Measurements from ENCODE around the gene RAD52. TPM values are rescaled to one million over a fixed set of nuclear protein-coding genes. Genes with fewer than 3 reads are reported as not detected.

Gene RAD52
- total RNA-seq, 2 donors from 2014 or later = 7.4 to 8.8 TPM

GRCh38 chr12:931591-931990, 17.9 kb downstream of the RAD52 start:
- peaks cover 56% of the 10 kb centered on the region for H3K36me3 ChIP-seq
- no peak for DNase-seq (ENCODE audit: low spot score)

GRCh38 chr12:931060-931459, 18.4 kb downstream of the RAD52 start:
- H3K36me3 ChIP-seq = peaks cover 61% of the 10 kb centered on the region
- no peak overlapping the region for H3K4me3 ChIP-seq
- no peak overlapping the region for H3K27ac ChIP-seq
- H3K9me3 ChIP-seq = no peaks in the 10 kb centered on the region
- no peaks in the 10 kb centered on the region for H3K4me1 ChIP-seq
- no peaks in the 10 kb centered on the region for H3K27me3 ChIP-seq
- TF ChIP-seq, protein P1, sequence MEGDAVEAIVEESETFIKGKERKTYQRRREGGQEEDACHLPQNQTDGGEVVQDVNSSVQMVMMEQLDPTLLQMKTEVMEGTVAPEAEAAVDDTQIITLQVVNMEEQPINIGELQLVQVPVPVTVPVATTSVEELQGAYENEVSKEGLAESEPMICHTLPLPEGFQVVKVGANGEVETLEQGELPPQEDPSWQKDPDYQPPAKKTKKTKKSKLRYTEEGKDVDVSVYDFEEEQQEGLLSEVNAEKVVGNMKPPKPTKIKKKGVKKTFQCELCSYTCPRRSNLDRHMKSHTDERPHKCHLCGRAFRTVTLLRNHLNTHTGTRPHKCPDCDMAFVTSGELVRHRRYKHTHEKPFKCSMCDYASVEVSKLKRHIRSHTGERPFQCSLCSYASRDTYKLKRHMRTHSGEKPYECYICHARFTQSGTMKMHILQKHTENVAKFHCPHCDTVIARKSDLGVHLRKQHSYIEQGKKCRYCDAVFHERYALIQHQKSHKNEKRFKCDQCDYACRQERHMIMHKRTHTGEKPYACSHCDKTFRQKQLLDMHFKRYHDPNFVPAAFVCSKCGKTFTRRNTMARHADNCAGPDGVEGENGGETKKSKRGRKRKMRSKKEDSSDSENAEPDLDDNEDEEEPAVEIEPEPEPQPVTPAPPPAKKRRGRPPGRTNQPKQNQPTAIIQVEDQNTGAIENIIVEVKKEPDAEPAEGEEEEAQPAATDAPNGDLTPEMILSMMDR (IDR thresholded peaks at IDR 0.05) = no peak
- DNase-seq (ENCODE audit: low spot score) = no peak

More at GRCh38 chr12:931591-931990, 17.9 kb downstream of the RAD52 start:
- Histone ChIP-seq H3K27ac (no peak overlapping the region), H3K4me1 (no peaks in the 10 kb centered on the region), H3K4me3 (no peak overlapping the region), H3K9me3 (no peaks in the 10 kb centered on the region), H3K27me3 (no peaks in the 10 kb centered on the region)
- TF ChIP-seq, protein P1 (IDR thresholded peaks at IDR 0.05) = no peak

DNA sequence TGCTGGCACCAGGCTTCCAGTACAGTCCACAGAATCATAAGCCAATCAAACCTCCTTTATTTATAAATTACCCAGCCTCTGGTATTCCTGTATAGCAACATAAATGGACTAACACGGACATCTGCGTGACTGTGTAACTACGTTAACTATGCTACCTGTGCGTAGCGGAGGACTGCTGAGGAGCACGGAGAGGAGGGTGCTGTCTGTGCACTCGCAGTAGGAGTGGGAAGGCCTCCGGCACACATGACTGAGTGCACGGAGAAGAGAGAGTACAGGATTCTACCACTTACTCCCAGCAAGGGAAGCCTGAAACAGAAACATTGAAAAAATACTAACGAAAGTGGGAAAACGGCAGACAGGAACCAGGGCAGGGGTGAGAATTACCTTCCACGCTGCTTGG, 22.9 kb downstream of the RAD52 start:
- peaks cover 86% of the 10 kb centered on the region for H3K36me3 ChIP-seq

GRCh38 chr12:922285-922684, 27.2 kb downstream of the RAD52 start:
- no peaks in the 10 kb centered on the region for H3K4me1 ChIP-seq
- no peak overlapping the region for H3K27ac ChIP-seq
- no peak overlapping the region for H3K4me3 ChIP-seq
- no peaks in the 10 kb centered on the region for H3K9me3 ChIP-seq
- no peaks in the 10 kb centered on the region for H3K27me3 ChIP-seq
- TF ChIP-seq, protein P1 (IDR thresholded peaks at IDR 0.05) = no peak
- no peak for DNase-seq (ENCODE audit: low spot score)
- H3K36me3 ChIP-seq = peaks cover 53% of the 10 kb centered on the region

More for the DNA sequence above, 22.9 kb downstream of the RAD52 start:
- Histone ChIP-seq H3K27ac (no peak overlapping the region), H3K4me1 (no peaks in the 10 kb centered on the region), H3K27me3 (no peaks in the 10 kb centered on the region), H3K4me3 (no peak overlapping the region), H3K9me3 (no peaks in the 10 kb centered on the region)
- TF ChIP-seq, protein P1 (IDR thresholded peaks at IDR 0.05) = no peak
- no peak for DNase-seq (ENCODE audit: low spot score)

- H3K9me3 ChIP-seq = no peaks in the 10 kb centered on the region
- H3K36me3 ChIP-seq = peaks cover 53% of the 10 kb centered on the region
- H3K4me3 ChIP-seq = no peak overlapping the region
- TF ChIP-seq, protein P1 (IDR thresholded peaks at IDR 0.05) = no peak
- DNase-seq (ENCODE audit: low spot score) = no peak
- H3K27ac ChIP-seq = no peak overlapping the region
- H3K4me1 ChIP-seq = no peaks in the 10 kb centered on the region
- H3K27me3 ChIP-seq = no peaks in the 10 kb centered on the region
These were observed 28.8 kb downstream of the RAD52 start for GRCh38 chr12:920676-921075.

DNA sequence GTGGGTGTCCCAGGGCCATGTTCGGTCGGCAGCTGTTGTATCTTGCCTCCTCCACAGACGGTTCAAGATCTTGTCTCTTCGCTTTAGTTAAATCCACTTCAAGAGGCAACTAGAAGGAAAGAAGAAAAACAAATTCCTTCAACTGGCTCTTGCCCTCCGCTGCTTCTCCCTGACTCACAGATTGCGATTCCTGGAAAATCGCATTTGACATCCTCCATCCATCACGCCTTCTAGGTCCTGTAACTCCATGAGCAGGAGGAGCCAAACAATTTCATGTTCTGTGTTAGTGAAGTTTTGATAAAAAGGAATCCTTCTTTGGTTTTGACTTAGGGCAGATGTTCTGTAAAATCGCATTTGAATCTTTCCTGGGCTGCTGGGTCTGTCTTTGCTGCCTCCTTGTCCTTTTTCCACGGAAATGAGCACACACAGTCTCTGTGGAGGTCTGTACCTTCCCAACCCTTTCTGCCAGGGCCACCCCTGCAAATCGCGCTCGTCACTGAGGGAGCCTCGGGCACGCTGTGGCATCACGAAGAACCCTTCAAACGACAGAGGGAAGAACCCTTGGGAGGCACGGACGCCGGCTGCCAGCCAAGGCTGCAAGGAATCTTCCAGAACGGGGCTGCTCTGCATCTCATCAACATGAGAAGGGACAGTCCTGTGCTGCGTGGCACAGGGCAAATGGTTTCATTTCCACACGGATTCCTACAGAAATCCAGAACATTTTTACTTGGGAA, 32.6 kb downstream of the RAD52 start:
- Histone ChIP-seq H3K4me1 (no peaks in the 10 kb centered on the region), H3K27ac (no peak overlapping the region), H3K27me3 (no peaks in the 10 kb centered on the region), H3K4me3 (no peak overlapping the region), H3K9me3 (no peaks in the 10 kb centered on the region), H3K36me3 (peaks cover 55% of the 10 kb centered on the region)
- no peak for DNase-seq (ENCODE audit: low spot score)
- TF ChIP-seq, protein P1 (IDR thresholded peaks at IDR 0.05) = no peak

Measured in right atrium auricular region (tissue), 2 donors.